Measurements from ENCODE around the gene MDH1B. TPM values are rescaled to one million over a fixed set of nuclear protein-coding genes. Genes with fewer than 3 reads are reported as not detected.

Gene MDH1B
- total and polyA plus RNA-seq, 2 donors (not counting 3 experiments of a cell fraction or from before 2014, with no cell fraction given) = 0.29 TPM; not detected in 1

DNA sequence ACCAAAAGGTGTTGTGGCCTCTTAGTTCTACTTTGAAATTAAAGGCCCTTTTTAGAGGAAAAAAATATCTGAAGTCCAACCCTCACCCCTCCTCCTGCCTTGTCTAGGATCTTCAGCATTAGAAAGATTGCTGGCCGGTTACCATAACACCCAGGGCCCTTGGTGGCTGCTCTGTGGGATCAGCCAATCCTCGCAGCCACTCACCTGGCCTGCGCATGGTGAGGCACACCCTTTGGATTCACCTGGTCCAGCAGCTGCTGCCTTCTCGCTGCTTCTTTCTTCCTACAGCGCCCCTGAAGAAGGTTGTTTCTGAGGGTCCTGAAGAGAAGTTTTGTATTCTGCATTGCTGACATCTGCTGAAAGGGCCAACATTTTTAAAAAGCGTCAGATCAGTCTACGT lies 72.2 kb downstream of the MDH1B start:
- intact Hi-C loops (cut with micrococcal nuclease) (loop anchor here (1.0 to 10.0 kb wide), 7 partner anchors 88 to 1379 kb away; no protein-coding TSS in a partner anchor), dilution Hi-C loops (cut with MboI; ENCODE audit: extremely low pct_ligation_motif_present, low sequenced_read_pairs) (no loop called here)
- H3K9me3 ChIP-seq (replicated peaks; ENCODE audit: control insufficient read depth, insufficient read depth, low read length) = no peaks in the 10 kb centered on the region
- no peaks in the 10 kb centered on the region for H3K4me1 ChIP-seq (ENCODE audit: control insufficient read depth, extremely low read depth, insufficient read depth, low read length)
- DNase-seq (ENCODE audit: low read depth, low spot score) (no peak), FAIRE-seq (no peak)
- no peaks in the 10 kb centered on the region for H3K27me3 ChIP-seq (ENCODE audit: control insufficient read depth in 2 of 2, insufficient read depth in 2 of 2, low read length in 2 of 2)
- ChIA-PET CTCF (no interaction called here), POLR2A (no interaction called here)
- BruUV-seq (replicated peaks) = no TSS peak
- no peaks in the 10 kb centered on the region for H3K9me1 ChIP-seq (replicated peaks; ENCODE audit: control insufficient read depth, extremely low read depth, insufficient read depth, low read length)
- H3K4me3 ChIP-seq (replicated peaks in 1 of 3; ENCODE audit: insufficient read depth in 1 of 3, low read depth in 1 of 3, low read length in 3 of 3) = no peak overlapping the region
- H3K9ac ChIP-seq (replicated peaks; ENCODE audit: extremely low read depth, insufficient read depth, low read length) = no peak overlapping the region
- no peak overlapping the region for H2AFZ ChIP-seq (ENCODE audit: low read depth, low read length)
- no peaks in the 10 kb centered on the region for H3K36me3 ChIP-seq (ENCODE audit: control insufficient read depth in 2 of 2, extremely low read depth in 1 of 2, insufficient read depth in 2 of 2, low read length in 2 of 2)
- no peak overlapping the region for H3K4me2 ChIP-seq (ENCODE audit: insufficient read depth, low read length)
- H3K79me2 ChIP-seq (ENCODE audit: control insufficient read depth, insufficient read depth, low read length) = no peaks in the 10 kb centered on the region
- no peaks in the 10 kb centered on the region for H4K20me1 ChIP-seq (replicated peaks; ENCODE audit: control insufficient read depth, extremely low read depth, insufficient read depth, low read length)
- H3K27ac ChIP-seq (ENCODE audit: insufficient read depth, low read depth, low read length) = no peak overlapping the region
- TF ChIP-seq, protein P1, sequence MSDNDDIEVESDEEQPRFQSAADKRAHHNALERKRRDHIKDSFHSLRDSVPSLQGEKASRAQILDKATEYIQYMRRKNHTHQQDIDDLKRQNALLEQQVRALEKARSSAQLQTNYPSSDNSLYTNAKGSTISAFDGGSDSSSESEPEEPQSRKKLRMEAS (IDR thresholded peaks at IDR 0.05; ENCODE audit: insufficient read depth, insufficient read length) = no peak
- TF ChIP-seq EZH2 (IDR thresholded peaks at IDR 0.05; ENCODE audit: borderline replicate concordance, low read depth, low read length, severe bottlenecking) (no peak), MYC (IDR thresholded peaks at IDR 0.05; ENCODE audit: low read depth, low read length) (no peak), POLR2AphosphoS5 (IDR thresholded peaks at IDR 0.05; ENCODE audit: insufficient read depth, low read depth, low read length) (no peak), GATA2 (IDR thresholded peaks at IDR 0.05; ENCODE audit: insufficient read depth, insufficient read length, low read depth, low read length) (no peak), JUN (IDR thresholded peaks at IDR 0.05; ENCODE audit: borderline replicate concordance, insufficient read depth, insufficient read length, low read depth) (no peak), FOS (IDR thresholded peaks at IDR 0.05; ENCODE audit: borderline replicate concordance, insufficient read depth, low read length) (no peak), POLR2A (IDR thresholded peaks at IDR 0.05; ENCODE audit: low read depth, low read length) (no peak)
- TF ChIP-seq, protein P2, sequence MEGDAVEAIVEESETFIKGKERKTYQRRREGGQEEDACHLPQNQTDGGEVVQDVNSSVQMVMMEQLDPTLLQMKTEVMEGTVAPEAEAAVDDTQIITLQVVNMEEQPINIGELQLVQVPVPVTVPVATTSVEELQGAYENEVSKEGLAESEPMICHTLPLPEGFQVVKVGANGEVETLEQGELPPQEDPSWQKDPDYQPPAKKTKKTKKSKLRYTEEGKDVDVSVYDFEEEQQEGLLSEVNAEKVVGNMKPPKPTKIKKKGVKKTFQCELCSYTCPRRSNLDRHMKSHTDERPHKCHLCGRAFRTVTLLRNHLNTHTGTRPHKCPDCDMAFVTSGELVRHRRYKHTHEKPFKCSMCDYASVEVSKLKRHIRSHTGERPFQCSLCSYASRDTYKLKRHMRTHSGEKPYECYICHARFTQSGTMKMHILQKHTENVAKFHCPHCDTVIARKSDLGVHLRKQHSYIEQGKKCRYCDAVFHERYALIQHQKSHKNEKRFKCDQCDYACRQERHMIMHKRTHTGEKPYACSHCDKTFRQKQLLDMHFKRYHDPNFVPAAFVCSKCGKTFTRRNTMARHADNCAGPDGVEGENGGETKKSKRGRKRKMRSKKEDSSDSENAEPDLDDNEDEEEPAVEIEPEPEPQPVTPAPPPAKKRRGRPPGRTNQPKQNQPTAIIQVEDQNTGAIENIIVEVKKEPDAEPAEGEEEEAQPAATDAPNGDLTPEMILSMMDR (IDR thresholded peaks at IDR 0.05; ENCODE audit: extremely low read depth in 1 of 2, insufficient read depth in 1 of 2, low read depth in 1 of 2, low read length in 2 of 2) = no peak
